SK-N-DZ (cell line): ENCODE measurements around the gene MFSD2B.
"Not testable (repeated sequence)": the region's sequence is repeated elsewhere in the genome, so short reads cannot be mapped to it uniquely, and the experiment has no call there.

ENCODE experiments used
- DNase-seq: peaks from one replicate; pipeline ENCODE4 v3.0.0-alpha.2; 2015; ENCODE audit warnings: low spot score

MFSD2B gene

DNA sequence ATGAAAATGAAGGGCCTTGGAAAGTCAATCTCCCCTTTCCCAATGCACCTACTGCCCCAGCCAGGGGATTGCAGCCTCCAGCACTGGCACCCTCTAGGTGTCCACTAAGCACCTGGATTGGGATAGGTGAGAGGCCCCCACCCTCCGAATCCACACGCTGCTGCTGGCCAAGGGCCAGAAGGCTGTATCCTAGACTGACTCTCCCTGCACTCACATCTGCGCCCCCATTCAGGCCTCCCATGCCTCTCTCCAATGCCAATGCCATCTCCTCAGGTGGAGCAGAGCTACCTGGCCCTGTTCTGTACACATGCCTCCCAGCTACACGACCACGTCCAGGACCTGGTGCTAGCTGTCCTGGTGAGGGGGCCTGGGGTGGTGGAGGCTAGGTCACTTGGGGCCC is 9.8 kb downstream of the MFSD2B start:
- DNase-seq, result no peak

GRCh38 chr2:24020244-24020643 is 10.4 kb downstream of the MFSD2B start:
- DNase-seq, result no peak

DNA sequence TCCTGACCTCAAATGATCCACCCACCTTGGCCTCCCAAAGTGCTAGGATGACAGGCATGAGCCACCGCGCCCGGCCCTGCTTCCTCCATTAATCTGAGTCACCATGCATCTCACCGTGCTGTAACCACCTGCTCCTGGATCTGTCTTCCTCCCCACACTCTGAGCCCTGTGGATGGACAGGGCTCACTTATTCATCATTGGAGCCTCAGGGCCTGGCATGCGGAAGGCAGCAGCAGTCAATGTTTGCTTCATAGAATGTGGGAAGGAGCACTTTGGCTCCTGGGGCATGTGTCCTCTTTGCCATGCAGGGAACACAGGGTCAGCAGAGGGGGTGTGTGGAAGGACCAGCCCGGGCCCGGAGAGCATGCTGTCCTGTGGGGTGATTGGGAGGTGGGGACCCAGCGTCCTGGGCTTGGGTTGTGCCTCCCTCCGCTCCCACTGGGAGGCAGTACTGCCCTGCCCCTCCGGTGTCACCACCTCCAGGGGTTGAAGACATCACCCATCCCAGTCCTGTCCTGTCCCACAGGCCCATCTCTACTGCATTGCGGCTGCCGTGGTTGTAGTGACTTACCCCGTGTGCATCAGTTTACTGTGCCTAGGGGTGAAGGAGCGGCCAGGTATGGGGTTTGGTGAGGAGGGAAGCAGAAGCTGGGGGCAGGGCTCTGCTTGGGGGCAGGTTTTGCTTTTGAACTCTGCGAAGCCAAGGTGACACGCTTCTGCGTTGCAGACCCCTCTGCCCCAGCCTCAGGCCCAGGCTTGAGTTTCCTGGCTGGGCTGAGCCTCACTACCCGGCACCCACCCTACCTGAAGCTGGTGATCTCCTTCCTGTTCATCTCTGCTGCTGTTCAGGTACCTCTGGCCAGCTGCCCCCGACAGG is 11.5 kb downstream of the MFSD2B start:
- no peak for DNase-seq

DNA sequence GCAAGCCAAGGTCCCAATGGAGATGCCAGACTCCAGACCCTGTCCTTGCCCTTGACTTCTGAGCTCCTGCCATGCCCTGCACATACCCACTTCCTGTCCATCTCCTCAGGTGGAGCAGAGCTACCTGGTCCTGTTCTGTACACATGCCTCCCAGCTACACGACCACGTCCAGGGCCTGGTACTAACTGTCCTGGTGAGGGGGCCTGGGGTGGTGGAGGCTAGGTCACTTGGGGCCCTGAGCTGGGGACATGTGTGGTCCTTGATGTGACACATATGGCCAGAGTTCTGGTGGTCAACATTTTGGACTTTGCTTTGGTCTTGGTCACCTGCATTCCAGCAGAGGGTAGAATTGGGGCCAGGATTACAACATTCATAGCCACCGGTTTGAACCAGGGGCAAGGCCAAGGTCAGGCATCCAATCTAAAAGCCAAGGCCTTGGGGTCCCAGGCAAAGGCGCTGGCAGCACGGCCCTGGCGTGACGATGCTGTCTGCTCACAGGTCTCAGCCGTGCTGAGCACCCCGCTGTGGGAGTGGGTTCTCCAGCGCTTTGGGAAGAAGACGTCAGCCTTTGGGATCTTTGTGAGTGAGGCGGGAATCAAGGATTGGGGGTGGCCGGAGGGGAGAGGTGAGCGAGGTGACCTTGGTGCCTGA is 12.6 kb downstream of the MFSD2B start:
- no peak for DNase-seq

DNA sequence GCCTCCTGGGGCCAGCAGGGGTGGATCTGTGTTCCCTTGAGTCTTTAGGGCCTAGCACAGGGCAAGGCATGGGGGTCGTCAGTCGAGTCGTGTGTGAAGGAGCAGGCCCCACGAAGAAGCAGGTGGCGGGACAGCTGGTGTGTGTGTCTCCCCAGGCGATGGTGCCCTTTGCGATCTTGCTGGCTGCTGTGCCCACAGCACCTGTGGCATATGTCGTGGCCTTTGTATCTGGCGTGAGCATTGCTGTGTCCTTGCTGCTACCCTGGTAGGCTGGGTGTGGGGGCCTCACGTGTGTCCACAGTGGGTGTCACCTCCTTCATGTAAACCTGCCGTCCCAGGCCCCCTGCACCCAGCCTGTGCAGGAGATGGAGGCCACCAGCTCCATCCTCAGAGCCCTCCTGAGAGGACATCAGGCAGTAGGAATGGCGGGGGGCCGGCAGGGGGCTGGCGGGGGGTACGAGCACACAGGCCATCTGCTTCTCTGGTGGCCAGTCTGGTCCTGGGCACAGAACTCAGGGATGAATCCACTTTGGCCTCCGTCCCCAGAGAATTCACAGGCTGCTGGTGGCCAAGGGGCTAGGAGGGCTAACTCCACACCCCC is 13.2 kb downstream of the MFSD2B start:
- DNase-seq, result no peak

DNA sequence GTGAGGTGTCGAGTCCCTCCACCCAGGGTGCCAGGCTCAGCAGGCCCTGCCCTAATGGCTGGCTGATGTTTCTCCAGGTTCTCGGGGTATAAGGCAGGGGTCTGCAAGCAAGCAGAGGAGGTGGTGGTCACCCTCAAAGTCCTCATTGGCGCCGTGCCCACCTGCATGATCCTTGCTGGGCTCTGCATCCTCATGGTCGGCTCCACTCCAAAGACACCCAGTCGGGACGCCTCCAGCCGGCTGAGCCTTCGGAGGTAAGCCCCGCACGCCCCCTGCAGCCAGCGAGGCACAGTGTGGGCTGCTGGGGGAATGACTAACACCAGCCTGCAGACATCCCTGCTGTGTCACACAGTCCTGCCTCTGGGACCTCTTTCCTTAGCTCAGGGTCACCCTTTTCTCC is 14.1 kb downstream of the MFSD2B start:
- no peak for DNase-seq

DNA sequence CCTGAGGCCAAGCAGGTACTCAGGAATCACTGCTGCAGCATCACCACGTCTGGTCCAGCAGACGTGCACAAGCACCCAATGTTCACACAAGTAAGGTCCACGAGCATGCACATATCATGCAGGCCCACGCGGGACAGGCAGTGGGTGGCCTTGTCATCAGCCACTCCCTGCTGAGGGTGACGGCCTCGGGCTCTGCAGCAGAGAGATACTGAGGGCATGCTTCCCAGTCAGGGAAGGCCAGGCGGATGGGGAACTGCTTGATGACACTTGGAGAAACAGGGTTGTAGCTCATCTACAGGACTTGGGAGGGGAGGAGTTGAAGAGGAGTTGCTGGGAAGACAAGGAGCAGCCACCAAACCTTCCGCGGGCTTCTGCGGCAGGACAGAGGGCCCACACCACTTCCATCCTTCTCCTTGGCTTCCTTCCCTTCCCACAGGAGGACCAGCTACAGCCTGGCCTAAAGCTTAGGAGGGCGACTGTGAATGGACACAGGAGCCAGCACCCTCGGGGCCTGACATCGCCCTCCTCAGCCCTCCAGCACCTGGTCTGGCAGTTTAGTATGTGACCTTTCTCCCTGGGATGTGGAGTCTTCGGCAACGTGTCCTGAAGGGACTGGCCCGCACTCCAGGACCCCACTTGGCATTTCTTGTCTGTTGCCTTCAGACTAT is 15.2 kb downstream of the MFSD2B start:
- no peak for DNase-seq

DNA sequence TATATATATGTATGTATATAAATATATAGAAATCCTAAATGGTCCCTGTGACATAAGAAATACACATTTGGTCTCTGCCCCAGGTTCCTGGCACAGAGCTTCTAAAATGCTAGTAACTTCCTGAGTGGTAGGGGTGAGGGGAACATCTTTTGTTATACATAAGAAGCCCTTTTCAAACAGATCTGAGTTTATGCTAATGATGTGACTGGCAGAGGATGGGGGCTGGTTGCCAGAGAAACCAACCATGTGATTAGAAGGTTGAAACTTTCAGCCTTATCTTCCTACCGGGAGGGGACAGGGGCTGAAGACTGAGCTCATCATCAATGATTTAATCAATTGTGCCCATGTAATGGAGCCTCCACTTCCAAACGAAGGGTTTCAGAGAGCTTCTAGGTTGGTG is 16.3 kb downstream of the MFSD2B start:
- DNase-seq, result no peak

GRCh38 chr2:24038786-24039499 is 29.1 kb downstream of the MFSD2B start:
- no peak for DNase-seq

- DNase-seq, result no peak
Measured at GRCh38 chr2:24040511-24040910, 30.6 kb downstream of the MFSD2B start.

DNA sequence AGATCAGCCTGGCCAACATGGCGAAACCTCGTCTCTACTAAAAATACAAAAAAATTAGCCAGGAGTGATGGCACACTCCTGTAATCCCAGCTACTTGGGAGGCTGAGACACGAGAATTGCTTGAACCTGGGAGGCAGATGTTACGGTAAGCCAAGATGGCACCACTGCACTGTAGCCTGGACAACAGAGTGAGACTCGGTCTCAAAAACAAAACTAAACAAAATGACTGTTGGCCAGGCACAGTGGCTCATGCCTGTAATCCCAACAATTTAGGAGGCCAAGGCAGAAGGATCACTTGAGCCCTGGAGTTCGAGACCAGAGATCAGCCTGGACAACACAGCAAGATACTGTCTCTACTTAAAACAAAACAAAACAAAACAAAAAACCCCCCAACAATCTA is 33.2 kb downstream of the MFSD2B start:
- DNase-seq, result not testable (repeated sequence)

GRCh38 chr2:24045511-24046508 is 35.9 kb downstream of the MFSD2B start:
- DNase-seq, result no peak

DNA sequence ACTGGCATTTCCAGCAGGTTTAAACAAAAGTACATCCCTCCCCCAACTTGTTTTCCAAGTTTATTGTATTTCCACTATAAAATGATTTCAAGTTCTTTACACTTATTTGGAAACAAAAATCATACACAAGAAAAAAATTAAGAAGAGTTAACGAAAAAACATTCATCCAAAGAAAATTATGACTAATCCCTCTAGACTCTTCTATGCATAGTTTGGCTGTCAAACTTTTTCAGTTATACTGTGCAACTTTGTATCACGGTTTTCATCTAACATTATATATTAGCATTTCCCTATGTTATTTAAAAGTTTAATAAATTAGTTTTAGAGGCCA is 36.7 kb downstream of the MFSD2B start:
- no peak for DNase-seq

DNA sequence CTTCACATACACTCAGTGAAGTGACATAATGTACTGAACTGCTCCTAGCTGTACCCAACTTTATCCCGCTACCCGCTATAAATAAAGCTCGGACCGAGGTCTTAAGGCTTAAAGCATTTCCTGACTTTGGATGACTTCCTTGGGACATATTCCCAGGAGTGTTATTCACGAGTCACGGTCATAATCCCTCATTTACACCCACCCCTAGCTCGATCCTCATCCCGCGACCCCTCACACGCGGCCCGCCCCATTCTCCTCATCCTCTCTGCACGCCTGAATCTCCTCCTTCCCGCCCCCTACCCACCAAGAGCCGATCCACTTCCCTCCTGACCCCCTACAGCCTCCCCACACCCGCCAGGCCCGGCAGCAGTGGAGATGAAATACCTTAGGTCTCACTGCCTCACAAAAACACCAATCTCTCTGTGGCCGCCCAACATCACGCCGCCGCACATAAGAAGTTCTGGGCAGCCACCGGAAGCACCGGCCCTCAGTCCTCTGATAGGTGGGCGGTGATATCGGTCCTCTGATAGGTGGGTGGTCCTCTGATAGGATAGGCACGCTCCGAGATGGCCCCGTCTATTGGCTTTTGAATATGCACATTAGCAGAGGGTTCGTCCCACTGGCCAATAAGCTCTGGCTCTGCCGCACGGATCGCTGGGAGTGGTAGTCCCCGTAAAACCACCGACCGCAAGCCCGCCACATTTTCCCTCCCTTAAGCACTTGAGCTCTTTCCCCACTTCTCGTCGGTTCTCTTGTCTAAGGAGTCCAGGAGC is 37.2 kb downstream of the MFSD2B start, which contains the start of gene WDCP:
TSS of gene WDCP (minus strand) at position 462 of the 773 bp plus-strand sequence. CDS start 7,897 bp downstream, outside the sequence.
- DNase-seq, result peak; percentile 98

- DNase-seq, result no peak
Measured at GRCh38 chr2:24047703-24048033, 37.8 kb downstream of the MFSD2B start.

- DNase-seq, result peak; percentile 28
Measured at GRCh38 chr2:24048769-24049484, 39.0 kb downstream of the MFSD2B start.

- peak; percentile 79 for DNase-seq
Measured at GRCh38 chr2:24049485-24050021, 39.7 kb downstream of the MFSD2B start, which contains the start of gene FKBP1B. FKBP1B (plus strand) TSS chr2:24049741; CDS start chr2:24049850, 109 bp downstream.
